Kidney (tissue), 14 donors: ENCODE data around the gene ADGRF3. TPM values are rescaled to one million over a fixed set of nuclear protein-coding genes. Genes with fewer than 3 reads are reported as not detected.
A peak's percentile ranks its signal among the peaks of the same experiment; 100 is the strongest.

ENCODE experiments used
- DNase-seq, 5 donors: peaks; one replicate each; pipeline ENCODE4 v3.0.0-alpha.2; 2013 to 2020
- FAIRE-seq: peaks from 2 replicates; lab custom pipeline; 2012; peaks lifted over from hg19 to GRCh38; lab: Jason Lieb, UNC
- H3K27ac ChIP-seq, 2 donors: one replicate each; pipeline ENCODE4 v1.7.0; 2013; ENCODE audit warnings: low read depth in 2 of 2, low read length in 2 of 2, inconsistent platforms in 1 of 2
- H3K27me3 ChIP-seq: one replicate; pipeline ENCODE4 v1.7.1; 2013; ENCODE audit warnings: low read length, inconsistent platforms; ENCODE audit not compliant: control insufficient read depth, insufficient read depth
- H3K36me3 ChIP-seq, 3 donors: one replicate each; pipeline versions ENCODE4 v1.7.0 to v1.7.1; 2013; ENCODE audit warnings: low read length in 3 of 3, control low read depth in 1 of 3, inconsistent platforms in 1 of 3; ENCODE audit not compliant: insufficient read depth in 3 of 3, control insufficient read depth in 2 of 3
- H3K4me1 ChIP-seq, 3 donors: one replicate each; pipeline versions ENCODE4 v1.7.0 to v1.7.1; 2013; ENCODE audit warnings: low read length in 3 of 3, inconsistent platforms in 1 of 3, low read depth in 1 of 3; ENCODE audit not compliant: control insufficient read depth in 2 of 3, insufficient read depth in 2 of 3
- H3K4me3 ChIP-seq, 3 donors: one replicate each; pipeline versions ENCODE4 v1.7.0 to v1.8.1; 2013; ENCODE audit warnings: low read length in 3 of 3, control low read depth in 1 of 3, inconsistent platforms in 1 of 3
- H3K9ac ChIP-seq, 3 donors: one replicate each; pipeline versions ENCODE4 v1.7.0 to v1.7.1; 2013; ENCODE audit warnings: low read length in 3 of 3, control low read depth in 1 of 3, inconsistent platforms in 1 of 3
- H3K9me3 ChIP-seq, 3 donors: one replicate each; pipeline versions ENCODE4 v1.7.0 to v1.7.1; 2013; ENCODE audit warnings: low read length in 3 of 3, control low read depth in 1 of 3, inconsistent platforms in 1 of 3; ENCODE audit not compliant: control insufficient read depth in 2 of 3, insufficient read depth in 1 of 3
- CTCF ChIP-seq: IDR thresholded peaks from 3 replicates; pipeline ENCODE4 v1.5.1; 2012; ENCODE audit warnings: mild to moderate bottlenecking, moderate library complexity, borderline replicate concordance; ENCODE audit not compliant: insufficient read depth; ENCODE audit errors: extremely low read depth
- intact Hi-C: fragments of 100-400 bp; cut with DNase I; formaldehyde crosslinking; loops from one replicate; pipeline ENCODE4 v1.11.1; 2022
- polyA plus RNA-seq: library from polyadenylated mRNA; stranded (reverse); fragments of 350-450 nt; fragmentation: Illumina TruSeq; extraction: RNeasy Lipid Tissue Mini Kit (QIAGEN cat#74804); gene quantifications from one replicate; pipeline ENCODE4 v1.2.3, GENCODE V29; 2014; ENCODE audit warnings: low read depth, low replicate concordance; ENCODE audit not compliant: insufficient read depth
- total RNA-seq: library from RNA; stranded (reverse); fragmentation: NEBNext Ultra II Directional; extraction: Animal tissue kit (Norgen Biotek cat#: 25700); gene quantifications from one replicate; pipeline ENCODE4 v1.2.1, GENCODE V29; 2021
- donor health status: control.
- donor health status: control.
- donor health status: control.
- donor health status: control.
- donor health status: control.
- donor health status: DM: yes; HTN: yes; CAD: no.
- donor health status: Normal renal cell carcinoma (clear cell type).

ADGRF3 gene
- total and polyA plus RNA-seq, 2 donors from 2014 or later: 0.94 to 1.8 TPM

- no peaks in the 10 kb centered on the region for H3K9me3 ChIP-seq
- no peaks in the 10 kb centered on the region for H3K36me3 ChIP-seq
- intact Hi-C loops: no loop called here
- FAIRE-seq: no peak
- DNase-seq: peak in 3 of 5 donors; percentile 29 to 45 (median 41)
- H3K9ac ChIP-seq: no peak overlapping the region
- no peak overlapping the region for H3K4me3 ChIP-seq
- no peaks in the 10 kb centered on the region for H3K27me3 ChIP-seq
- H3K27ac ChIP-seq: no peak overlapping the region
- TF ChIP-seq CTCF: no peak
- H3K4me1 ChIP-seq: peaks cover 0 to 3% (median 0%) of the 10 kb centered on the region in 3 donors
These were observed 30.5 kb downstream of the ADGRF3 start for GRCh38 chr2:26316041-26316440.

- DNase-seq (peak in 1 of 5 donors; percentile 26), FAIRE-seq (no peak)
- intact Hi-C loops: no loop called here
- Histone ChIP-seq H3K27ac (no peak overlapping the region), H3K4me1 (peaks cover 0 to 3% (median 0%) of the 10 kb centered on the region in 3 donors), H3K27me3 (no peaks in the 10 kb centered on the region), H3K4me3 (no peak overlapping the region), H3K36me3 (no peaks in the 10 kb centered on the region), H3K9me3 (no peaks in the 10 kb centered on the region), H3K9ac (no peak overlapping the region)
- TF ChIP-seq CTCF: no peak
These were observed 32.3 kb downstream of the ADGRF3 start for GRCh38 chr2:26314243-26314642.

GRCh38 chr2:26313446-26313845, 33.1 kb downstream of the ADGRF3 start:
- Histone ChIP-seq H3K4me3 (no peak overlapping the region), H3K9ac (no peak overlapping the region), H3K27me3 (no peaks in the 10 kb centered on the region), H3K9me3 (no peaks in the 10 kb centered on the region), H3K36me3 (no peaks in the 10 kb centered on the region), H3K4me1 (peaks cover 0 to 3% (median 0%) of the 10 kb centered on the region in 3 donors), H3K27ac (no peak overlapping the region)
- no peak for TF ChIP-seq CTCF
- FAIRE-seq (no peak), DNase-seq (peak in 1 of 5 donors; percentile 63)
- intact Hi-C loops: no loop called here

GRCh38 chr2:26312471-26312870, 34.1 kb downstream of the ADGRF3 start:
- DNase-seq: peak in 1 of 5 donors; percentile 49
- intact Hi-C loops: no loop called here
- Histone ChIP-seq H3K27ac (no peak overlapping the region), H3K4me3 (no peak overlapping the region), H3K27me3 (no peaks in the 10 kb centered on the region), H3K4me1 (no peaks in the 10 kb centered on the region), H3K9ac (no peak overlapping the region), H3K9me3 (no peaks in the 10 kb centered on the region), H3K36me3 (no peaks in the 10 kb centered on the region)
- no peak for FAIRE-seq
- TF ChIP-seq CTCF: no peak
